NB4 (cell line): ENCODE data around the gene B3GALT4.

Experiments used
- CTCF ChIP-seq: IDR thresholded peaks from one replicate; pipeline ENCODE4 v1.5.1; 2012; ENCODE audit warnings: low read depth, low read length
- MAX ChIP-seq: IDR thresholded peaks from 2 replicates; pipeline ENCODE4 v1.6.1; 2011; ENCODE audit warnings: low read depth, low read length
- MYC ChIP-seq: IDR thresholded peaks from 2 replicates; pipeline ENCODE4 v1.6.1; 2011; ENCODE audit warnings: low read depth, low read length
- POLR2A ChIP-seq: IDR thresholded peaks from 2 replicates; pipeline ENCODE4 v1.6.1; 2011; ENCODE audit warnings: mild to moderate bottlenecking; ENCODE audit not compliant: insufficient read length; ENCODE audit errors: extremely low read depth

DNA sequence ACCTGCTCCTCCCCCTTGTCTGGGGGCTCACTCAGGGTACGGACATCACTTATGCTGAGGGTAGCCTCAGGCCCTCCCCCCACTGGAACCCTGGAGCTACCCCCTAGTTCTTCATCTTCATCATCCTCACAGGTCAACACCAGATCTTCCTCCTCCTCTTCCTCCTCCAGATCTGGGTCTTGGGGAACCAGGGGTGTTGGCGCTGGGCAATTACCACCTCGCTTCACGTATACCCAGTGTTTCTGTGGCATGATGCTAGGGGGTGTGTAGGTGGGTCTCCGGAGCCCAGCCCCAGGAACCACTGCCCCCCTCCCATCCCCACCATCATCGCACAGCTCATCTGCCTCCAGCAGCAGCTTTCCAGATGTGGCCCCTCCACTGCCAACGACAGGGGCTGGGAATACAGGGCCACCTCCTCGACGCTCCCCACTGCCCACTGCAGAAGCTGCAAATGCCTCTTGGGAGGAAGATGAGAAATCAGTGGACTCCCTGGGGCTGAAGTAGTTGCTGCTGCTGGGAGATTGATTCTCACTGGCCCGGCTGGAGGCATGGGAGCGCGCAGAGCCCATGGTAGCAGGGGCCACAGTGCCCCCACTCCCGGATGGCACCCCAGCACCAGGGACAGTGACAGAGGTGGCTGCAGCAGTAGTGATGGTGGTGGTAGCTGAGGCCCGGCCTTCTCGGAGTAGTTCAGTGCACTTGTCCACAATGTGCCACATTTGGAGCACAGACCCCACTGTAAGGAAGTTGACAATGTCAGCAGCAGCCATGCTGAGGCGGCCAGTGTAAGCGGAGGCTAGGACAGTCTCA, 39.1 kb downstream of the B3GALT4 start:
- TF ChIP-seq MAX (no peak), CTCF (no peak), POLR2A (no peak), MYC (no peak)
